CD14-positive monocyte (primary cell): ENCODE results near the gene MED10. TPM values are rescaled to one million over a fixed set of nuclear protein-coding genes. Genes with fewer than 3 reads are reported as not detected.

Source experiments
- DNase-seq, 3 donors: peaks; one replicate each; pipeline ENCODE4 v3.0.0-alpha.2; 2011 to 2022
- H2AFZ ChIP-seq: 2 replicates; pipeline ENCODE4 v1.6.0; 2012; ENCODE audit warnings: mild to moderate bottlenecking, low read depth, low read length, inconsistent platforms; ENCODE audit not compliant: insufficient read depth, poor library complexity, severe bottlenecking
- H3K27ac ChIP-seq, 2 donors: 1 replicate in 1 of 2; 2 replicates in 1 of 2; pipeline ENCODE4 v1.5.1; 2012 to 2013; ENCODE audit warnings: low read length in 2 of 2, control low read depth in 1 of 2, inconsistent platforms in 1 of 2, low read depth in 1 of 2, mild to moderate bottlenecking in 1 of 2
- H3K27me3 ChIP-seq, 2 donors: one replicate each; pipeline versions ENCODE4 v1.6.0 to v1.6.1; 2011 to 2013; ENCODE audit warnings: low read length in 2 of 2; ENCODE audit not compliant: control insufficient read depth in 2 of 2, insufficient read depth in 2 of 2
- H3K36me3 ChIP-seq, 2 donors: replicated peaks in 1 of 2; 1 replicate in 1 of 2; 2 replicates in 1 of 2; pipeline versions ENCODE4 v1.5.1 to v1.6.1; 2012 to 2013; ENCODE audit warnings: low read length in 2 of 2, control low read depth in 1 of 2, inconsistent platforms in 1 of 2, mild to moderate bottlenecking in 1 of 2; ENCODE audit not compliant: insufficient read depth in 2 of 2, control insufficient read depth in 1 of 2
- H3K4me1 ChIP-seq, 2 donors: 1 replicate in 1 of 2; 2 replicates in 1 of 2; pipeline versions ENCODE4 v1.5.1 to v1.6.1; 2012 to 2013; ENCODE audit warnings: low read length in 2 of 2, control low read depth in 1 of 2, inconsistent platforms in 1 of 2, mild to moderate bottlenecking in 1 of 2, moderate library complexity in 1 of 2; ENCODE audit not compliant: insufficient read depth in 2 of 2, control insufficient read depth in 1 of 2
- H3K4me2 ChIP-seq: replicated peaks from 2 replicates; pipeline ENCODE3; 2012; ENCODE audit warnings: low read length, moderate library complexity, mild to moderate bottlenecking; ENCODE audit not compliant: poor library complexity, severe bottlenecking; ENCODE audit errors: extremely low read depth
- H3K4me3 ChIP-seq, 3 experiments: fragments of 200-600 bp in 1 of 3; sonication (generic) in 1 of 3; replicated peaks in 1 of 3; 1 replicate in 2 of 3; 2 replicates in 1 of 3; pipeline ENCODE4 v1.5.1; 2011 to 2013; ENCODE audit warnings: low read length in 3 of 3, mild to moderate bottlenecking in 3 of 3, control low read depth in 2 of 3, low read depth in 2 of 3, inconsistent platforms in 1 of 3, moderate library complexity in 1 of 3
- H3K79me2 ChIP-seq: 2 replicates; pipeline ENCODE4 v1.6.0; 2012; ENCODE audit warnings: mild to moderate bottlenecking, control low read depth, inconsistent platforms, low read length, moderate library complexity; ENCODE audit not compliant: insufficient read depth
- H3K9ac ChIP-seq: 2 replicates; pipeline ENCODE4 v1.6.0; 2017; ENCODE audit warnings: low read length, mild to moderate bottlenecking; ENCODE audit not compliant: insufficient read depth, poor library complexity, severe bottlenecking
- H3K9me3 ChIP-seq, 2 donors: replicated peaks in 1 of 2; 1 replicate in 1 of 2; 2 replicates in 1 of 2; pipeline versions ENCODE4 v1.5.1 to v1.6.1; 2012 to 2013; ENCODE audit warnings: low read length in 2 of 2, control low read depth in 1 of 2; ENCODE audit not compliant: control insufficient read depth in 1 of 2, insufficient read depth in 1 of 2
- H4K20me1 ChIP-seq: 2 replicates; pipeline ENCODE4 v1.6.0; 2012; ENCODE audit warnings: mild to moderate bottlenecking, low read length, control low read depth, moderate library complexity; ENCODE audit not compliant: insufficient read depth
- H3K27ac Mint-ChIP-seq, 7 donors: one replicate each; pipeline ENCODE4 v1.8.0; 2020; ENCODE audit warnings: mild to moderate bottlenecking in 7 of 7, mixed read lengths in 7 of 7, moderate library complexity in 6 of 7, inconsistent platforms in 2 of 7
- H3K27me3 Mint-ChIP-seq, 3 donors: one replicate each; pipeline ENCODE4 v1.8.0; 2021 to 2022; ENCODE audit warnings: low read depth in 3 of 3, mild to moderate bottlenecking in 3 of 3, mixed read lengths in 3 of 3, moderate library complexity in 3 of 3, inconsistent platforms in 1 of 3
- H3K36me3 Mint-ChIP-seq, 2 donors: one replicate each; pipeline ENCODE4 v1.8.0; 2020; ENCODE audit warnings: mixed read lengths in 2 of 2, inconsistent platforms in 1 of 2, mild to moderate bottlenecking in 1 of 2
- H3K4me1 Mint-ChIP-seq: one replicate; pipeline ENCODE4 v1.8.0; 2020; ENCODE audit warnings: mild to moderate bottlenecking, mixed read lengths
- H3K4me3 Mint-ChIP-seq, 2 donors: one replicate each; pipeline ENCODE4 v1.8.0; 2020; ENCODE audit warnings: mild to moderate bottlenecking in 2 of 2, mixed read lengths in 2 of 2, moderate library complexity in 1 of 2
- H3K9me3 Mint-ChIP-seq, 7 donors: one replicate each; pipeline ENCODE4 v1.8.0; 2020 to 2022; ENCODE audit warnings: mixed read lengths in 7 of 7, mild to moderate bottlenecking in 6 of 7, moderate library complexity in 6 of 7, inconsistent platforms in 2 of 7
- CTCF ChIP-seq: fragments of 200-600 bp; IDR thresholded peaks from one replicate; pipeline ENCODE4 v1.8.0; 2022; ENCODE audit warnings: antibody characterized with exemption, mild to moderate bottlenecking
- WGBS: methylation state at CpG from one replicate; pipeline ENCODE4 v1.1.5; 2013; ENCODE audit warnings: missing lambda C conversion rate; ENCODE audit not compliant: insufficient coverage; 5-methylcytosine and 5-hydroxymethylcytosine counted together
- intact Hi-C, 2 donors: fragments of 100-400 bp; cut with micrococcal nuclease; formaldehyde crosslinking; loops; one replicate each; pipeline versions ENCODE4 v1.15.0 to v1.15.1; 2023
- polyA plus RNA-seq, 3 donors: library from polyadenylated mRNA; depleted of rRNA in 1 of 3; unstranded in 2 of 3; stranded (reverse) in 1 of 3; fragments of 300-500 nt in 2 of 3; fragments of >200 nt in 1 of 3; fragmentation: Illumina TruSeq in 2 of 3; gene quantifications; 1 replicate in 2 of 3; 2 replicates in 1 of 3; pipeline ENCODE4 v1.2.3, GENCODE V29; 2012 to 2021

Gene MED10
- polyA plus RNA-seq, 3 donors: 27.6 to 47.8 (median 47.3) TPM

DNA sequence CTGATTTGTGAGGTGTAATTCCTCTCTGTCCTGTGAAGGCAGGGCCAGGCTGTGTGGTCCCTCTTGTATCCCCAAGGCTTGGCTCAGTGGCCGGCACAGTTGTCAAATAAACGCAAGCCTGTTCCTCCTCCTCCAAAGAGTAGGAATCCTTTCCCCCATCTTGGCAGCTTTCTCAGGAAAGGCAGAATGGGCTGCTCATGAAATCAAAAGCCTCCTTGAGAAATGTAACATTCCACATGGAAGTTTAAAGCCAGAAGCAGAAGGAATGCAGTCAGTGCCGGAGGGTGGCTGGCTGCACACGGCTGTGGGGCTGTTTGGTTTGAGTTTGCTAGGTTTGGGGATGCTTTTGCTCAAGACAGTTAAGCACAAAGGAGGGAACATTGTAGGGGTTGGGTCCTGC, 34.5 kb upstream of the MED10 start:
- WGBS: 82% methylated on average over 4 of the region's 4 CpGs
- no peaks in the 10 kb centered on the region for H3K4me1 Mint-ChIP-seq
- Histone ChIP-seq H3K9ac (no peak overlapping the region), H2AFZ (no peak overlapping the region), H3K27me3 (no peaks in the 10 kb centered on the region), H3K4me2 (no peak overlapping the region), H4K20me1 (no peaks in the 10 kb centered on the region), H3K27ac (no peak overlapping the region), H3K36me3 (no peaks in the 10 kb centered on the region), H3K79me2 (no peaks in the 10 kb centered on the region), H3K4me1 (no peaks in the 10 kb centered on the region), H3K4me3 (no peak overlapping the region), H3K9me3 (no peaks in the 10 kb centered on the region)
- intact Hi-C loops: no loop called here
- peaks cover 0 to 7% (median 0%) of the 10 kb centered on the region in 3 donors for H3K27me3 Mint-ChIP-seq
- no peaks in the 10 kb centered on the region for H3K36me3 Mint-ChIP-seq
- H3K4me3 Mint-ChIP-seq: no peak overlapping the region
- DNase-seq: no peak
- no peak overlapping the region for H3K27ac Mint-ChIP-seq
- H3K9me3 Mint-ChIP-seq: peaks cover 0 to 4% (median 1%) of the 10 kb centered on the region in 7 donors
- no peak for TF ChIP-seq CTCF

DNA sequence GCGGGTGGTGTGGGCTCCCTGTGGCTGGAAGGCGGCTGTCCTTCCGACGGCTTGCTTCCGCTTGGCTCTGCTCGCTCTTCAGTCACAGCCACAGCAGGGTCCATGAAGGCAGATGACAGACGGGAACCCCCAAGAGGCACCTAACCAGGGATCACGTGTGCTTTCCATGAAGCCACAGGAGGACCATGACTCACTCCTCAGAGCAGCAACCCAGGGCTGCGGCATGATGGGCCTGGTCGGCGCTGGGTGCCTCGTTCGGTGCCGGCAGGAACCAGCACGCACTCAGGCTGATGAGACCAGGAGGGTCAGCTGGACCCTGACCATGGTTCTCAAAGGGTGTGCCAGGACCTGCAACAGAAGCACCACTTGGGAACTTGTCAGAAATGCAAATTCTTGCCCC, 32.8 kb upstream of the MED10 start:
- peaks cover 0 to 5% (median 0%) of the 10 kb centered on the region in 3 donors for H3K27me3 Mint-ChIP-seq
- H3K9me3 Mint-ChIP-seq: peaks cover 0 to 4% (median 2%) of the 10 kb centered on the region in 7 donors
- intact Hi-C loops: no loop called here
- DNase-seq: no peak
- Histone ChIP-seq H3K27me3 (no peaks in the 10 kb centered on the region), H4K20me1 (no peaks in the 10 kb centered on the region), H3K4me1 (no peaks in the 10 kb centered on the region), H3K9ac (no peak overlapping the region), H2AFZ (no peak overlapping the region), H3K36me3 (no peaks in the 10 kb centered on the region), H3K4me3 (no peak overlapping the region), H3K4me2 (no peak overlapping the region), H3K79me2 (no peaks in the 10 kb centered on the region), H3K9me3 (no peaks in the 10 kb centered on the region), H3K27ac (no peak overlapping the region)
- no peak for TF ChIP-seq CTCF
- H3K4me1 Mint-ChIP-seq: no peaks in the 10 kb centered on the region
- WGBS: 94% methylated on average over 14 of the region's 15 CpGs
- no peaks in the 10 kb centered on the region for H3K36me3 Mint-ChIP-seq
- no peak overlapping the region for H3K27ac Mint-ChIP-seq
- no peak overlapping the region for H3K4me3 Mint-ChIP-seq
